C1 segment of cervical spinal cord (tissue), 14 donors: ENCODE results near the gene SLC44A3.

Experiments used
- DNase-seq, 14 donors: peaks; one replicate each; lab custom pipeline; 2025; lab: John Stamatoyannopoulos, UW

Gene SLC44A3

DNA sequence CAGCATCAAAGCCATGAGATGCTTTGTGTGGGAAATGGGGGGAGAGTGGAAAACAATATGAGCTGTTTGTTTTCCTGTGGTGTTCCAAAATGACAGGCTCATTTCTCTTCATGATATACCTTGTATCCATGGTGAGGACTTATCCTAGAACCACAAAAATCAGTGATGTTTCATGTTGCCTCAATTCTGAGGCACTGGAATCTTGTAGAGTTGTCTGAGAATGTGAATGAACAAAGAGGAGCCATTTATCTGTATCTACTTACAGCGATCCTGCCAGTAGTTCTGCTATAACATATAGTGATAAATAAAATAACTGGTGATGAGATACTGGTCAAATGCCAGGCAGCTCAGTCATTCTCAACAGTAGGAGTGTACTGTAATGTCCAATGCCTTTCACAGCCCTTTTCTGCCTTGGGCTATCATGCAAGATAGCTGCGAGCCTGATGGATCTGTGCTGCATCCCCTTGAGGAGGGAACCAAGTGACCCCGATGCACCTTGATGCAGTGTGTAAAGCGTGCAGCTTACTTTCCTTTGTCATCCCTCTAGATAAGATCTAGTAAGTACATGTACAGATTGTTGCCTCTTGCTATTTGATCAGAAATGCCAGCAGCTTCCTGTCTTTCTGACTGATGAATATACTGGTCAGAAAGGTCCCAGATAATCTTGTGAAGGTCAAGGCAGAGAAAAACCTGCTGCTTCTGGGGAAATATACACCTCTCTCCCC is 52.8 kb downstream of the SLC44A3 start:
- no peak for DNase-seq

DNA sequence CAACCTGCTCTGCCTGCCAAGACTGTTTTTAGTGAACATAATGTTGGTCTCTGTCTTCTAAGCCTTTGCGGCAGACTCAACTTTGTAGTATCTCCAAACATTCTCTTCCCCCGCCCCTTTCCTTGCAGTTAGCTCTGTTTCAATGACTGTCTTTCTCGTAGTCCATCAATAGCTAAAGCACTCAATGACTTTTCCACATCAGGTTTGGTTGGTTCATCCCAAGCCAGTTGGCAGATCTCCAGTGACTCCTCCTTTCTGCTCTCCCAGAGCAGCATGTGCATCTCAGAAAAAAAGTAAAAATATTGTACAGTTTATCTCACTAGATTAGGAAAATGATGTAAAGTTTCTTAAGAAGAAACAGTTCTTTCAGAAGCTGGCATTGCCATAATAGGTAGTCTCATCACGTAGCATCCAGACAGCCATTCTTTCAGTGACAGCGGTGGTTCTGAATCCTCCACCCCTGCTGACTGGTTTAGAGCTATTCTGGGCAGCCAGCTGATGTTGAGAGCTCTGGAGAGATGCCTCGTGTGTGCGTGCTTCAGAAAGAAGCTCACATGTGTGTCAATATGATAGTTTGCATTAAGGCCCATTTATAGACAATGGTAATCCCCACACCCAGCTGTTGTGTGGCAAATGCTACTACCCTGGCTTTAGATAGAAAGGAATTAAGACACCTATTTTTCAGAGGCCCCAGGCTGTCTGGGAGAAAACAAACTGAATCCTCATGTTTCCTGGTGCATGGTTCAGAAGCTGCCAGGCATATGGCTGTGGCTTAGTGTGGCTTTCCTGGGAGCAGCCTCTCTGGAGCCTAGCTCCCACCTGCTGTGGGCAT is 53.6 kb downstream of the SLC44A3 start:
- peak in 10 of 14 donors; percentile 25 to 87 (median 64) for DNase-seq

DNA sequence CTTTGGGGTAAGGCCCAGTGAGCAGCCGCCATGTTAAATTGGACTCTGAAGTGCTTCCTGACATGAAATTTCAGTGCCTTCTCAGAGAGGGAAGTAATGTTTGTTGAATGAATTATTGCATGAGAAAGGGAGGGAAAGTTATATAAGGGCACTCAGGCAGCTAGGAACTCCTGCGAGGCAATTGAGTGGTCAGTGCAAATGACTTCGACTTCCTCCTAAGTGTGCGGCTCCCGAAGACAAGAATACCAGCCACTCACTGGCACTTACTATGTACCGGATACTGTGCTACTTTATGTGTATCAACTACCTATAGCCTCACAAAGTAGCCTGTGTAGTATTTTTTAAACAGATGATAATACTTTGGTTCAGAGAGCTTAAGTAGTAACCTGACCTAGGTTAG is 54.3 kb downstream of the SLC44A3 start:
- no peak for DNase-seq

GRCh38 chr1:94875794-94876193 is 55.6 kb downstream of the SLC44A3 start:
- no peak for DNase-seq

DNA sequence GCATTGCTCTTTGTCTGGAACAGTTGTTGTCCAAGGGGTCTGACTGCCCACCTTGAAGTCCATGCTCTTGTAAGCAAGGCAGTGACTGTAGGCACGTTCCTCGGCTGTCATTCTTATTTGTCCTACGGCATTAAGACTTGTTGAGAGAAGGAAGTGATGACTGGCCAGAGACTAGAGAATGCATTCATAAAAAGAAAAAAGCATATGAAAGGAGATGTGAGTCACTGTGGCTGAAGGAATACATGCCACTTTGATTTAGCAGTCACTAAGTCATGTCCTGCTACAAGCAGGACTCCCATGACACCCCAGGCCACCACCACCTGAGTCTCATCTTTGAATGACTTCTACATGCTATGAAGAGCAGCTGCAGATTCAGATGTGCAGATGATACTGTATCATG is 56.2 kb downstream of the SLC44A3 start:
- no peak for DNase-seq

GRCh38 chr1:94878329-94878728 is 58.2 kb downstream of the SLC44A3 start:
- no peak for DNase-seq

DNA sequence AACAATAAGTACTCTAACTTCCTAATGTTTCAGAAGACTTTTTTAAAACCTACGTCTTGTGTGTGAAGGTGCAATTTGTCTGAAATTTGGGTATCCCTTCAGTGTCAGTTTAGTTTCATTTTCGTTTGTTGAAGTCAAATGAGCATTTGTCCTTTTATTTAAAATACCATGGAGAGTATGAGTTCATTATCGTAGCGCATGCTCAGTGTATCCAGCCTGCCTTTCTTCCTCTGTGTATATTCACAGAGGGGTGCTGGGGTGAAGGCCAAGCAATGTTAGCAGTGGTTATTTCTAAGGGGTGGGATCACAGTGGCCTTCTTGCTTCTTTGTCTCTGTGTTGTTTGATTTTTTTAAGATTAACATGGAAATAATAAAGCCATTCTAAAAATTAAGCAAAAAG is 63.5 kb downstream of the SLC44A3 start:
- no peak for DNase-seq

DNA sequence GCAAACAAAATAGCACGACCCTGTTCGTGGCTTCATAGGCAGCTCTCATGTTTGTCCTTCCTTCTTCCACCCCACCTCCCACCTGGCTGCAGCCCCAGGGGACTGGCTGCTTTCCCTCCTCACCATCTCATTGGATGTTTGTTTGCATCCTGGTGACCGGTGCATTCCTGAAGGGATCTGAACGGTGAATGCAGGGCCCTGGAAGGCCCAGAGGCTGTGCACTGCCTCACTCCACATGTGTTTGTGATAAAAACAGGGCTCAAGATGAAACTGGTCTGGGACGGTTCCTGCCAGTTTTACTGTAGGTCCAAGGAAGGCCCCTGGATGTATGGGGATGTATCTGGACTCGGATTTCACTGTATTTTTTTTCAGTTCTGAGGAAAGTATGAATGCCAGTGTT is 63.9 kb downstream of the SLC44A3 start:
- peak in 7 of 14 donors; percentile 20 to 53 (median 31) for DNase-seq

DNA sequence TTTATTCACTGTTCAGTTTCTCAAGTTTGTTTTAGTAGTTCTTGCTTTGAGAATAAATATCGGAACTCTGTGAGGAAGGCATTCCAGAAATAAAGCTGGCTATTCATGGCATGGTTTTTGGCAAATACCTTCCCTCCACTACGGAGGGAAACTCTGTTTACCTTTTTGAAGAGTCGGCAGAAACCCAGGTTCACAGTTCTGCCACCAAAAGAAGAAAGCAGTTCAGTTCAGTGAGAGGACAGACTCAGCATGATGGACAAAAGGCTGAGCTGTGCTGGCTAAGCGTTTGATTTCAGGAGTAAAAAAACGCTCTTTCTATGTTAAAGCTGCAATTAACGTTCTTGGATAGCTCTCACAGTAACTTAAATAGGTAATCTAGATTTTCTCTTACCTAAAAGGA is 64.3 kb downstream of the SLC44A3 start:
- no peak for DNase-seq

GRCh38 chr1:94886361-94886760 is 66.2 kb downstream of the SLC44A3 start:
- no peak for DNase-seq

GRCh38 chr1:94887106-94887505 is 66.9 kb downstream of the SLC44A3 start:
- no peak for DNase-seq

- no peak for DNase-seq
Observed at GRCh38 chr1:94887603-94888171, 67.5 kb downstream of the SLC44A3 start.

DNA sequence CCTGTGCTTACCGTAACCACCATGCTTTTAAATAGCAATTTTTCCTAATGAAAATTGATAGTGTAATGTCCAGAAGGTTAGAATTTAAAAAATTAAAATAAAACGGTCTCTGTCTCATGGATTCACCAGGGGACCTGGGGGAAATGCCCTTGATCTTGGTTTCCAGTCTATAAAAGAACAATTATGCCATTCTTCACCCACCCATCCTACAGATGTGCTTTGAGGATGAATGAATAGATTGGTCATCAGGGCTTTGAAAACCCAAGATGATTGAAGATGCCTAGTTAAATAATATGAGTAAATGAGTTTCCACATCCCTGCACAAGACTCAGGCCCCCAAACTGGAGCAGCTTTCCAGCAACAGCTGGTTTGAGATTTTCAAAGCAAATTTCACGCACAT is 68.0 kb downstream of the SLC44A3 start:
- DNase-seq = no peak

DNA sequence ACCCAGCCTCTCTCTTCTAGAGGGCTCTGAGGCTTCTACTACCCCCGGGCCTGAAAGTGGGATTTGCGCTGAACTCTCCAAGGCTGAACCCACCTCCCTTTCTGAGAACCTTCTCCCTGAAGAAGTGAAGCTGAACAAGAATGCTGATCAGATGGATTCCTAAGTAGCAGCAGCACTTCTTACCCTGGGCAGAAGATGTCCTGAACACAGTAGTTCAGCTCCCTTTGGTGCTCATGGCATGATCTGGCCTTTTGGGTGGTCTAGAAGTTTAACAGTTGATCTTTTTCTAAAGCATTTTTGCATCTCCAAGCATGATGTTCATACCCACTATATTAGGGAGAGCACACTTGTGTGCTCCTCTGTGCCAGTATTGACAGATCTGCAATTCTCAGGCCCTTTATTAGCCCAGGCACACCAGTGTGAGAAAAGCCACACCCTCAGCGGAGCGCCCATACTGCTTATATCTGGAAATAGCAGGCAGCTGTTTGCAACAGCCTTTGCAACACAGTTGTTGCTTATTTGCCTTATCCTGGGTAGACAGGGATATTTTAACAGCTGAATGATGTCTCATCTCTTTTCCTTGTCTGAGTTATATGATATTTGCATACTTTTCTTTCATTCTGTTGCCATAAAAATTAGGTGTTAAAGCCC is 72.6 kb downstream of the SLC44A3 start:
- no peak for DNase-seq

DNA sequence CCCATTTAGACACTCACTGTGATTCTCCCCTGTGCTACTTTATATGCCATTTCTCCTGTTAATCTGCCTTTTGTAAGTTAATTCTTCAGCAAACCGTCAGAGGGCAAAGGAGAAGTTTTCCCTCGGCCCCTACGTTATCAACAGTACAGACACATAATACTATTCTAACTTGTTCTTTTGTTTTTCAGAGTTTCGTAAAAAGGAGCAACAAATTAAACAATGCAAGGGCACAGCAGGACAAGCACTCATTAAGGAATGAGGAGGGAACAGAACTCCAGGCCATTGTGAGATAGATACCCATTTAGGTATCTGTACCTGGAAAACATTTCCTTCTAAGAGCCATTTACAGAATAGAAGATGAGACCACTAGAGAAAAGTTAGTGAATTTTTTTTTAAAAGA is 74.5 kb downstream of the SLC44A3 start:
- no peak for DNase-seq

DNA sequence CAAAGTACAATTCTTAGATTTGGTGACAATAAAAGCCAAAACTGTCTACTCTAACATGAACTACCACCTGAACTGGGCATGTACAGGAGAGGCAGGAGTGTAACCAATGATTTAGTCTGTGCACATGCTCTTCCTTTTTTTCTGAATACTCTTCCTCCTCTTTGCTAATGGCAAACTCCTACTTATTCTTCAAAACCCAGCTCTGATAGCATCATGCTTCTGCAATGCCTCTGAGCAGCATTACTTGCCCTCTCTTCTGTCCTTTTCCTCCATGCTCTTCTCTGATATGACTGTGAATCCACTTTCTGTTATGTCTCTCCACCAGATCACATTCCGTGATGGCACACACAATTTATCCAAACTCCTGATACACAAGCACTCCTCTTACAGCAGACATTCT is 75.4 kb downstream of the SLC44A3 start:
- no peak for DNase-seq

DNA sequence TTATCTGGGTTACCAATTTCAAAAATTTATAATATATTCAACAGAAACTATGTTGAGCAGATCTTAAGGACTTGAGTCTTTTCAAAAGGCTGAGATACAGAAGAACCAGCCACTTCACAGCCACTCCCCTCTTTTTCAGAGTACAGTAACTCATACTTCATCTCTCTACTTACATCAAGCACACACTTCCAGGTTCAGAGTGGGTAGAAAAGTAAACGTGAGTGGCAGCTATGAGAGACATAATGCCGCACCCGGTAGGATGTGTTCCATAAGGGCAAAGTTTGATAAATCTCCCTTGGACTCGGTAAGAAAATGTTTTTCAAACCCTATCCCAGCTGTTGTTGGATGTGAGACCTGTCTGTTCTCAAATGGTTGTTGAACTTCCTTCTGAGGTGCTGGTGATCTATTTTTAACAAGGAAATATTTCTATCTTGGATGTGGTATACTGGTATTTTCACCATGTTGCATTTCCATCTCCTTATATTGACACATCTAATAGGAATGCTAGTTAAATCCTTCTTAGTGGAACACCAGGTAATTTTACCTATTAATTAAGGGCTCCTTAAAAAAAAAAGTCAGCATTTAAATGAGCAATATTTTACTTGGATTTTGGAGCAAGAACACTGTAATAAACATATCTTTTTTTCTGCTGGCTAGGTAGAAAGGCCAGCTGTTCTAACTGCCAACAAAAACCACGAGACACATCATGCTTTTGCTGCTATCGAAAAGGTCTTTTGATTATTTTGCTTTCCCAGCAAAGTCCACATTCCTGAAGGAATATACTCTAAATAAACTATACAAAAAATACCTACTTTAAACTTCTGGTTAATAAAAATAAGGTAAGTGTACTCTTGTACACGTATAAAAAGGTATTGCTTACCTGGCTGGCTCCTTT is 78.6 kb downstream of the SLC44A3 start:
- DNase-seq = no peak

DNA sequence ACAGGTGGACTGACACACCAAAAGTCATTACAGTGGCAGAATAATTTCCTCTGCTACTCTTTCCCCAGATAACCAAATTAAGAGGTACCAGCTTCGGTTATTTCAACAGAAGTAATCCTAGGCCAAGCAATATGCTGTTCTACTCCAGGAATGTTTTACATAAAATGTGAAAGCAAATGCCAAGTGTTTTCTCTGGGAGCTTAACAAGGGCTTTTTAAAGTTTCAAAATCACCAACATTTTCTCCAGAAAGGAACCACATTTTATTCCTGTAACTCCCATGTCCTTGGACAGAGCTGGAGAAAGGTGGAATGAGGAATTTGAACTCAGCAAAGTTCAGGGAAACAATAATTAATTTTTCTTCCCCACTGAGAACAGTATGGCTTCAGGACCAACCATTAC is 79.6 kb downstream of the SLC44A3 start:
- no peak for DNase-seq

- no peak for DNase-seq
Observed at GRCh38 chr1:94901841-94902240, 81.7 kb downstream of the SLC44A3 start.

DNA sequence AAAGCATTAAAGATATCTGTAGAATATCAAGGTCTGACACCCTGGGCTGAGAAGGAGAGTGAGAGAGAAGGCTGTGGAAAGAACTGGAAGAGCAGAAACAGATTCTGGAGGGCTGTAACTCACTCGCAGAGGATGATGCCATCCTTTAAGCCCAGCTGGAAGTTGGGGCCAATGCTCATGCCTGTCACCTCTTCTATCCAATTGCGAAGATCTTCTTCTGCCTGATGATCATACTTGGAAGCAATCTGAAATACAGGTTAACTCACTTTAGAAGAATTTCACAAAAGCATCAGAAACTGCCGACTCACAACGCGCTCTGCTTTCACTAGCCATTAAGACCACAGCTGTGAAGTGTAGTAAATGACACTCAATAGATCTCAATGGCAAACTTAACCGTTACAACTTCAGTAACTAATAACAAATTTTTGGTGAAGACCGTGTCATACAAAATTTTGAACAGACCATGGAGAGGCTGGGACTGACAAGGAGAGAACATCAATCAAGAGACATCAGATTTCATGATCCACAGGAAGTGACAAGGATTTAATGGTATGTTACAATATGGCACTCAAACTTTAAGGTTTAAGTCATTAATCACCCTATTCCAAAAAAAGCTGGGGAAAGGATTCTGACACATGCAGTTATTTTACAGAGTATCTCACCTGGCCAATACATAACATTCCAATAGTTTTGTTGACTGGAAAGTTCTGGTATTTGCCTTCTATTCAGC is 83.3 kb downstream of the SLC44A3 start:
- no peak for DNase-seq

DNA sequence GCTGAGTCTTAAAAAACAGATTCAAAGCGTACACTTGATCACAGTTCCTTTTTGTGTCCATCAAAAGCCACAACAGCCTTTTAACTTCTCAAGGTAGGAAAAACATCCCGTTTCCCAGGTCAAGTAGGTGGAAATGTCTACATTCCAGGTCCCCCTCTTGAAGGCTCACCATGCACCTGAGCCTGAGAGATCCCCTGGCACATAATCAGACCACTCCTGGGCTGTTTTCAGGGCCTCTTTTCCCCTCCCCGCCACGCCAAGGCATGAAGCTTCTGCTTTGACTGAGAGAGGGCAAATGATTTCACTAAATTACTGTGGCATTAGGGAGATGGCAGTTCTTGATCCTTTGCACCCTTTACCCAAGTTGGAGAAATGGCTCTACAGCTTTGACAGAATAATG is 85.0 kb downstream of the SLC44A3 start:
- no peak for DNase-seq
